SK-N-DZ (cell line): ENCODE data around the gene RAB4A.

Experiments
- DNase-seq: peaks from one replicate; pipeline ENCODE4 v3.0.0-alpha.2; 2015; ENCODE audit warnings: low spot score

The RAB4A gene

DNA sequence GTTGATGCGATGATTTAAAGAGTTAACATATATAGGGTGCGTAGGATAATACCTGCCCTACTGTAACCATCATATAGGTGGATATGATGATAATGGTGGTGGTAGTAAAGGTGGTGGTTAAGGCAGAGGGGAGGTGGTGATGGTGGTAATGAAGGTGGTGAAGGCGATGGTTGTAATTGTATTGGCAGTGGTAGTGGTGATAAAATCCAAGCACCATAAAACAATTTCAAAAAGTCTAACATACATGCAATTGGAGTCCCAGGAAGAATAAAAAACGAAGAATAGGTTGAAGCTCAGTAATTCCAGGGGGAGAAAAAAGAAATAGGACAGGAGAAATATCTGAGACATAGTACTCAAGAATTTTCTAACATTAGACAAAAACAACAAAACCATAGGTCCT is 27.3 kb upstream of the RAB4A start:
- no peak for DNase-seq

DNA sequence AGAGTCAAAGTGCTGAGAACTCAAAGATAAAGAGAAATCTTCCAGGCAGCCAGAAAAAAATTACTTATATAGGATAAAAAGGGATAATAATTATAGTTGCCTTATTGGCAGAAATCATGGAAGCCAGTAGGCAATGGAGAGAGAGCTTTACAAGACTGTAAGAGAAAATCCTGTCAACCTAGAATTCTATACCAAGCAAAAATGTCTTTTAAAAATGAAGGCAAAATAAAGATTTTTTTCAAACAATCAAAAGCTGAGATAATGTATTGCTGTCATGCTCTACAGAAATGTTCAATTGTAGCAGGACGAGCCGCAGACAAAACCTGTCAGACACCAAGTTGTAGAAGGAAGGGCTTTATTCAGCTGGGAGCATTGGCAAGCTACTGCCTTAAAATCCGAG is 26.8 kb upstream of the RAB4A start:
- no peak for DNase-seq

DNA sequence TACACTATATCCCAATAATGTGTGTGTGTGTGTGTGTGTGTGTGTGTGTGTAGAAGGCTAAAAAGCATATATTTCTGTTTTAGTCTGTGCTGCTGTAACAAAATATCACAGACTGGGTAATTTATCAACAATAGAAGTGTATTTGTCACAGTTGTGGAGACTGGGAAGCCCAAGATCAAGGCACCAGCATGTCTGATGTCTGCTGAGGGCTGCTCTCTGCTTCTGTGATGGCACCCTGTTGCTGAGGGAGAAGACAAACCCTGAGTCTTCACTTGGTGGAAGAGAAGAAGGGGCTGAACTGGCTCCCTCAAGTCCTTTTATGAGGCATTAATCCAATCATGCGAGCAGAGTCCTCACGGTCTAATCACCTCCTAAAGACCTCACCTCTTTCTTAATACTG is 23.0 kb upstream of the RAB4A start:
- DNase-seq, result no peak

DNA sequence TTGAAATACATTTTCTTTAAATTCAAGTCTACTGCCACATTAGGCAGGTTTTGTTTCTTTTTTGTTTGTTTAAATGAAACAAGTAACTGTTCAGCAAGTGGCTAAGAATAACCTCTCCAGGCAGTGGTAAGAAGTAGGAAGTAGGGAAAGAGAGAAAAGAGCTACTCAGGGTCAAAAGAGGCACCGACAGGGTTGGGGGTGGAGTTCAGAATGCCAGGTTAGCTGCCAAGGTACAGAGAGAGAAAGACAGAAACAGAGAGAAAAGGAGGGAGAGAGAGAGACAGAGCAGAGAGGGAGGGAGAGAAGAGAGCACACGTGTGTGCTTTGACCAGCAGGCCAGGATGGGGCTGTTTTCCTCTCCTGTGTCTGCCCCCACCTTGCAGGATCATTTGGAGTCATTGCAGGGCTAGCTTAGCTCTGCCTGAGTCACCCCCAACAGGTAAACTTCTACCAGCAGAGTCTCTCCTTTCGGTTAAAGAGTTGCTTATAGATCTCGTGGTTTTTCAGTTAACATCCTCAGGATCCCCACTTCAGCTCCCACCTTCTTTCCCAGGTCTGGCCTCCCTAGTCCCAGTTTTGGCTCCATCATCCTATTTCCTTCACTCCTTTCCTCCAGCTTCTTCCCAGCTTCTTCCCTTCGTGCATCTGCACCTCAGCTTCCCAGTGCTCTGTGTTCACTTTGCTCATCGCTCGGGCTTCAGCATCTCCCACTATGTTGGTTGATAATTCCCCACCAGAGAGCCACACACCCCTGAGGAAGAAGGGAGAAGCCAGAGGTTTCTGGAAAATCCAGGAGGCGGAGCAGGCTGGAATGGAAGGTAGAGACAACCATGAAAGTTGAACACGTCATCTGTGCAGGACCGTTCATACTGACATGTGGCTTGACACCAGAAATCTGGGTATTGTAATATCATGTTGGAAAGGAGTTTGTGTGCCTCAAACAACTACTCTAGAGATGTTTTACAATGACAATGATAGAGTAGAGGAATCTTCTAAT is 21.8 kb upstream of the RAB4A start:
- no peak for DNase-seq

DNA sequence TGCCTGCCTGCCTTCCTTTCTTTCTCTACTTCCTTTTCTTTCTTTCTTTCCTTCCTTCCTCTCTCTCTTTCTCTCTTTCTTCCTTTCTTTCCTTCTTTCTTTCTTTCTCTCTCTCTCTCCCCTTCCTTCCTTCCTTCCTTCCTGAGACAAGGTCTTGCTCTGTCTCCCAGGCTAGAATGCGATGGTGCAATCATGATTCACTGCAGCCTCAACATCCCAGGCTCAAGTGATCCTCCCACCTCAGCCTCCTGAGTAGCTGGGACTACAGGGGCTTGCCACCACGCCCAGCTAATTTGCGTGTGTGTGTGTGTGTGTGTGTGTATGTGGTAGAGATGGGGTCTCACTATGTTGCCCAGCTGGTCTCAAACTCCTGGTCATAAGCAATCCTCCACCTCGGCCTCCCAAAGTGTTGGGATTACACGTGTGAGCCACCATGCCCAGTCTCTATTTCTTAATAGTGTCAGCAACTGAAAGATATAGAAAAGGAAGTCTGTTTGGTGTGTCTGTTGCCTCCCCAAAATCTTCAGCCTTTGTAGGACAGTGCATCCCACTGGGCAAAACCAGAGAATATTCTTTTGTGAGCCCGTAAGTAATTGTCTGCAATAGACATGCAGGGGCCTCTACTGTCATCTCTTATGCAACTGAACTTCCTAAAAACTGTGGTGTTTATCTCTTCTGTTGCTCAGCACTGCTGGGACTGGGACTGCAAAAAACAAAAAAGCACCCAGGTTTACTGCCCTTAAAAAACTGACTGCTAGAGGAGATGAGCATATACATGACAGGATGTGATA is 20.9 kb upstream of the RAB4A start:
- DNase-seq, result no peak

DNA sequence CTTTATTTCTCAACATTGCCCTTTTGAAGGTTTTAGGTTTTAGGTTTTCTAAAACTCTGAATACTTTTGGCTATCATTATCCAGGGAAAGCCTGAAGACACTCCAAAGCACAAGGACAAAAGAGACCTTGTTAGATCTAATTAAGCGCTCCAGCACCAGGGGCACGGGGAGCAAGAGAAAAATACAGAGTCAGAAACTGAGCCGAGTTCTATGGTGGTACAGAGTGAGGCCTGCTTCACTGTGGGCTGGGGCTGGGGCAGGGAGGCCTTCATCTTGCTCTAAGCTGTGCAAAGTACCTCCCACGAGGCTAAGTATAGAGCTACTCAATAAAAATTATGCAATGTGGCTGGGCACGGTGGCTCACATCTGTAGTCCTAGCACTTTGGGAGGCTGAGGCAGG is 19.7 kb upstream of the RAB4A start:
- DNase-seq, result no peak

DNA sequence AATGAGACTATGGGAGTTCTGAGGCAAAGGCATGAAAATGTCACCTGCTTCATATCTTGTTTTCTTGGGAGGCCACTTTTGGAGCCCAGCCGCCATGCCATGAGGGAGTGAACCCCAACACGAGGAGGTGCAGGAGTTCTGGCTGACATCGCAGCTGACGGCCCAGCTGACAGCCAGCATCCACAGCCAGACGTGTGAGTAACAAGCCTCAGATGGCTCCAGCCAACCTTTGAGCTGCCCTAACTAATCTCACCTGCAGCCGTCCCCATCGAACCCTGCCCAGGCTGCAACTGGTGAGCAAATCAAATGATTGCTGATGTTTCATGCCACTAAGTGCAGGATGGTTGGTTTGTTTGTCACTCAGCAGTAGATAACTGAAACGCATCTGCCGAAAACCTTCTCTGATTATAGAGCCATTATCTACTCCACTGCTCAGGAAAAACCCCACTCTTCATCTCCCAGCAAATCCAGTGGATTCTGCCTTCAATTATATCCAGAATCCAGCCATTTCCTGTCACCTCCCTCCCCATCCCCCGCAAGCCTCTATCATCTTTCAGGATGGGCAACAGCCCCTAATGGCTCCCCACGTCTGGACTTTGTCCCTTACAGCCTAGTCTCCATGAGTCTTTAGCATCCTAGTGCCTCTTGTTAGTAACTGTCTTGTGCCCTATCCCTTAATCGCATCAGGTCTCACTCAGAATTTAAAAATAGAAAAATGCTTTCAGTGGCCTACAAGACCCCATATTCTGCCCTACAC is 18.5 kb upstream of the RAB4A start:
- no peak for DNase-seq

DNA sequence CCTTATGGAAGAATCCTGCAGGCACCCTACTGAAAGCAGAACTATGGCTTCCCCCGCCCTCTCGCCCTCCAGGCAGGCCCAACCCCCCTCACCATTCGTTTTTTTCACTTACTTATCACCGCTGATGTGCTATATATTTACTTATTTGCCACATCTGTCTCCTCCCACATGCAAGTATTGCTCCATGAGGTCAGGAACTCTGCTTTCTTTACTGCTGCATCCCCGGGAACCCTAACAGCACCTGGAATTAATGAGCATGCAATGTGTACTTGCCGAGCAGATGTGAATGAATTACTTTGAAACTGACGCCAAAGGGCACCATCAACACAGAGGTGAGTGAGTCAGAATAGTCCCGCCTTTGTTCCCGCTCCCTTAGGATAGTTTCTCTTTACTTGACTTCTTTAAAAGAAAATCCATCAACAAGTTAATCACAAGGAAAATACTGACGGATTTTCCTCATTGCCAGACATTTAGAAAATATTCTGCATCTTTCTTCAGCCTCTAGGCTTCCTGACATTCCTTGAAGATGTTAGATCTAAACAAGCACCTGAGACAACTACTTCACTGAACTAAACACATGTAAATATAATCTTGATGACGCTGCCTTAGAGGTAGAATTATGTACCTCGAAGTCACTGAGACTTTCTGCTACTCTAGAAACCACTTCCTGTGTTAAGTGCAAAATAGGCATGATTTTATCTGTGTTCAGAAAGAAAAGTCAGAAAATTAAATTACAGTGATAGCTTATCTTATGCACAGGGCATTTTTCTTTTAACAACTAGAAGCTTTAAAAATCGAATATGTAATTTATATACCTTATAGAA is 17.5 kb upstream of the RAB4A start:
- DNase-seq, result peak; percentile 44

DNA sequence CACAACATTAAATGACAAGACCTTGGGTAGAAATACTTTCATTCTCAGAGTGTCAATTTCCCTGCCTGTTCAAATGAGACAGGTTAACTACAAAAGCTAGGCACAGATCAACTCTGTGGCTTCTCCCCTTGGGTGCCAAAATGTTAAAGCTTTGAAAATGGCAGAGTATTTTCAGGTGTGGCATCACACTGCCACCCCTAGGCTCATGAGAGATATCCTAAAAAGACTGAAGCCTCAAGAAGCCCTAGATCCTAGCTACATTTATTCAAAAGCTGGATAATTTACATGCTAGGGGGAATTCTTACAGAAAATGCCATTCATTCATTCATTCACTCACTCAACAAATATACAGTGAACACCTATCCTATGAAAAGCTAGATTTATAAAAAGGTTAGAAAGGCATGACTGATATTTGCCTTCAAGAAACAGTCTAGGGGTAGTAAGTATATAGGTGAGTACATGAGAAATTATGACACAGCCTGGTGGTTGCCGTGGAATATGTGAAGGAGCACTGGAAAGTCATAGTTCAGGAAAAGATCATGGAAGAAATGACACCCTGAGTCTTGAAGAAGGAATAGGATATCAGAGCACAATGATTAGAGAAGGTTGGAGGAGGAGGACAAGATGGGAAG is 15.9 kb upstream of the RAB4A start:
- no peak for DNase-seq

DNA sequence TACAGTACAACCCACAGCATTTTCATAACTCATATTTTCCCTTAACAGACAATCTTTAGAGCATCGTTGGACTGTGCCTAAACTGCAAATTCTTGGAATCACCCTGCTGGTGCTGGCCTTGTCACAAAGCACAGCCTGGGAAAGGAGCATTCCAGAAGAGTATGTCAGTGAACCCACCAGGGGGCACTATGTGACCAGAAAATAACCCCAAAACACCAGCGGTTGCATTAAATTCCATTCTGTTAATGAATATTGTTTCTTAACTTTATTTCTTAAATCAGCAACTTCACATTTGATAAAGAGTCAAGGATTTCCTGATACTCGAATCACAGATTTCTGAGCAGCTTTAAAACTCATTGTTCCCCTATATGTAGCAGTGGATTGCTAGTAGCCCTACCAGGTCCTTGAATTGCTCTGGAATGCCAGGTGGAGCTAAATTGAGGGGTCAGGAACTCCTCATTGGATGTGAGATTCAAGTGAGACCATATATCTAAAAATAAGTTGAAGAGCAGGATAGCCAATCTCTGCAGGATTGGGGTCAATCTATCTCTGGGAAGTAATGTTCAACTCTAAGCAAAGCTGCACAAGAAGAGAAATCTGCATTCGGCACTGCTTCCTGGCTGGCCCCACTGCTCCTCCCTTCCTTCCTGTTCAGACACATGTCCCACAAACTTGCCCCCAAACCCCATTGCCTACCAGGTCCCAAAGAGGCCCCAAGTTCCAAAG is 12.7 kb upstream of the RAB4A start:
- peak; percentile 57 for DNase-seq

DNA sequence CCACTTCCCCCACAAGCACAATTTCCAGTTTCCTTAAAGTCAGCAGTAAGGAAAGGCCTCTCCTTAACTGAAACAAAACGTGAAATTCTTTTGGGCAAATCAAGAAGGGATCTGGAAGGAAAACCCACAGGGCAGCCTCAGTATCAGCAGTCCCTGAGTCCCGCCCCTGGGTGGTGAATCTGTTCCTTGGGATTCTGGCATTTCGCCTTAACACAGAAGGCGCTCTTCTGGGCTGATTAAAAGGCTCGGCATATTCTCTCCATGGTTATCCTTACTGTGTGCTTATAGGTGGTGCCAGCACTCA is 12.2 kb upstream of the RAB4A start:
- DNase-seq, result no peak

DNA sequence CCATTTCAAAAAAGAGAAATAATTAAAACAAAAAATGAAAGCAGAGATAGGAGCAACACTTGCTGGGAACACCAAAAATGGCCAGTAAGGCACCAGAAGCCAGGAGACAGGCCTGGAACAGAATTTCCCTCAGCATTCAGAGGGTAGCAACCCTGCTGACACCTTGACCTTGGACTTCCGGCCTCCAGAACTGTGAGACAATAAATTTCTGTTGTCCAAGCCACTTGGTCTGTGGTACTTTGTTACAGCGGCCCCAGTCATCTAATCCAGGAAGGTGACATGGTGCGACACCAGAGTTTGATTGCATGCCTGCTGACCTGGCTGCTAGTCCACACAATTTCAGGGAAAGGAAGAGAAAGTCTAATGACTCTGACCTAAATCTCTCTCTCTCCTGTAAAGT is 10.6 kb upstream of the RAB4A start:
- DNase-seq, result no peak

DNA sequence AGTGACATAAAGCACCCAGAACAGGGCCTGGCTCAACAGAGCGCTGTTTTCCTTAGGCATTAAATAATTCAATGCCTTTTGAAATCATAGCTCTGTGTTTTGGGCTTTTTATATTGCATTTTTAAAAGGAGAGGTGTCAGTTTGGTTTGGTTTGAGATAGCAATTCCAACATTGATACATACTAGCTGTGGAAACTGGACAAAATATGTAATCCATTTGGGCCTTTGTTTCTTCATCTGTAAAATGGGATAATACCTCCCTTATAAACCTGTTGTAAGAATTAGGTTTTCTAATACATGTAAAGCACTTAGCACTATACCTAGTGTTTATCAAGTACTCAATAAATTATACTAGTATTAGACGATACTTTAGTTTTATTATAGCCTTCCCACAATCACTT is 8.7 kb upstream of the RAB4A start:
- no peak for DNase-seq

DNA sequence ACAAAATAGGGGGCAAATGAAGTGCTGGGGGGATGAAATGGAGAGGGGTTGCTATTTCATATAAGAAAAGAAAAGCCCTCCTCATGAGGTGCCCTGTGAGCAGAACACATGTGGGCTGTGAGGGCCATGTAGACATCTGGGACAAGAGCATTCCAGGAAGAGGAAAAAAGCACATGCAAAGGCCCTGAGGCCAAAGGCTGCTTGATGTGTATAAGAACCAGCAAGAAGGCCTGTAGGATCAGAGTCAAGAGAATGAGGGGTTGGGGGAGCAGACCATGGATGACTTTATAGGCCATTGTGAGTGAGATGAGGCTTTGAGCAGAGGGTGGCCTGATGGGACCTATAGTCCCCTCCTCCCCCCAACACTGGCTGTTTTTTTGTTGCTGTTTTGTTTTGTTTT is 7.7 kb upstream of the RAB4A start:
- DNase-seq, result no peak

DNA sequence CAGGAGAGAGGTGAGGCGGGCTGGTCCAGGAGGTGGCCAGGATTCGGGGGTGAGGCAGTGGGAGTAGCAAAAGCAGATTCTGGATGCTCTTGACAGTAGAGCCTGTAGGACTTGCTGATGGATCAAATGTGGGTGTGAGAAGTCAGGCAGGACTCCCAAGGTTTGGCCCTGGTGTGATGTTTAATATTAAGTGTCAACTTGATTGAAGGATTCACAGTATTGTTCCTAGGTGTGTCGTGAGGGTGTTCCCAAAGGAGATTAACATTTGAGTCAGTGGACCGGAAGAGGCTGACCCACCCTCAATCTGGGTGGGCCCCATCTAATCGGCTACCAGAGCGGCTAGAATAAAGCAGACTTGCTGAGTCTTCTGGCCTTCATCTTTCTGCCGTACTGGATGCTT is 6.8 kb upstream of the RAB4A start:
- no peak for DNase-seq

DNA sequence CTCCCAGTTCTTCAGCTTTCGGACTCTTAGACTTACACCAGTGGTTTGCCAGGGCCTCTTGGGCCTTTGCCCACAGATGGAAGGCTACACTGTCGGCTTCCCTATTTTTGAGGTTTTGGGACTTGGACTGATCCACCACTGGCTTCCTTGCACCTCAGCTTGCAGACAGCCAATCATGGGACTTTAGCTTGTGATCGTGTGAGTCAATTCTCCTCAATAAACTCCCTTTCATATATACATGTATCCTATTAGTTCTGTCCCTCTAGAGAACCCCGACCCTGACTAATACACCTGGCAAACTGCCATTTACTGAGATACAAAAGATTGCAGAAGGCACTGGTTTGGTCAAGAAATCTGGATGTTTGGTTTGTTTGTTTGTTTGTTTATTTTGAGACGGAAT is 6.4 kb upstream of the RAB4A start:
- no peak for DNase-seq

DNA sequence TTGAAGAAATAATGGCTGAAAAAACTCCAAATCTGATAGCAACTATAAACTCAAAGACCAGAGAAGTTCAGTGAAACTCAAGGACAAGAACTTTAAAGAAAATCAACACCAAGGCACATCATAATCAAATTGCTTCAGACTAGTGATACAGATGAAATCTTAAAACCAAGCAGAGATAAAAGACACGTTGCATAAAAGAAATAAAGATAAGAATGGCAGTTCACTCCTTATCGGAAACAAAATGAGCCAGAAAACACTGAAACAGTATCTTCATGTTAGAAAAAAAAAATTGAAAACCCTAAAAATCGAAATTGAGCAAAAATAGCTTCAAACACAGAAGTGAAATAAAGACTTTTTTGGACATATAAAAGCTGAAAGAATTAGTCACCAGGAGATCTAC is 4.6 kb upstream of the RAB4A start:
- no peak for DNase-seq

DNA sequence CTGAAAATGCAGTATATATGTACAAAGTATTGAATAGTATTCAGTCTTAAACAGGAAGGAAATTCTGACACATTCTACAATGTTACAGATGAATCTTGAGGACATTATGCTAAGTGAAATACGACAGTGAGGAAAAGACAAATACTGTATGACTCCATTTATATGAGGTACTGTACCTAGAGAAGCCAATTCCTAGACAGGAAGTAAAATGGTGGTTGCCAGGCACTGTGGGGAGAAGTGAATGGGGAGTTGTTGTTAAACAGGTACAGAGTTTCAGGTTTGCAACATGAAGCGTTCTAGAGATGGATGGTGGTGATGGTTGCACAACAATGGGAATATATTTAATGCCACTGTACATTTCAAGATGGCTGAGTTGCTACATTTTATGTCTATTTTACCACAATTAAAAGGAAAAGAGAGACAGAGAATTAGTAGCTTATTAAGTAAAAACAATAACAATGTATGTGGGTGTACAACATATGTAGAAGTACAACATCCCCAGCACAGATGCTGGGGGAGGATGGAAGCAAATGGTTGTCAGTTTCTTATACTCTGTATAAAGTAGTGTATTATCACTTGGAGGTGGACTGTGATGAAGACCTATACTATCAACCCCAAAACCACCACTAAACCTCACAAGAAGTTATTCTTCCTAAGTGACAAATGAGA is 3.9 kb upstream of the RAB4A start:
- no peak for DNase-seq

DNA sequence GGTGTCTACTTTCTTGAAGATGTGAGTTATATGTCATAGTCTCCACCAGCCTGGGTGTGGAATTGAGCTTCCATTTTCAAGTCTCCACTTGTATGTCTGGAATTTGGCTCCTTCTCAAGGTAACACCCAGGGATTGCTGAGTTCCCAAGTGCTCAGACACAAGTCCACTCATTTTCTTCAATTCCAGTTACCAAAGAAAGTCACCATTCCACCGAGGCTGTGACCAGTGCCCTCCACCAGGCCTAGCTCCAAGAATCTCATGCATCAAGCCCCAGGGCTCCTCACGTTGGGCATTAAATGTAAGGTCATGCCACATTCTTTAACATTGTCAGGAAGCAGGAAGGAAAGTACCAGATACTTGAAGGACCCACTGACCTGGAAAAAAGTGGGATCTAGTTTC is 2.4 kb upstream of the RAB4A start:
- DNase-seq, result no peak
